Stimulated activated CD4-positive, alpha-beta T cell treated with anti-CD3 and anti-CD28 coated beads, TNF-alpha, amount 100 ng/mL, for 1 hour (primary cell): Measurements from ENCODE around the gene TOR2A.
"Not testable (repeated sequence)": the region's sequence is repeated elsewhere in the genome, so short reads cannot be mapped to it uniquely, and the experiment has no call there.

ENCODE experiments used
- DNase-seq, 3 donors: peaks; one replicate each; pipeline ENCODE4 v3.0.0-alpha.2; 2020; ENCODE audit warnings: low read depth in 3 of 3, low spot score in 1 of 3

Gene TOR2A

DNA sequence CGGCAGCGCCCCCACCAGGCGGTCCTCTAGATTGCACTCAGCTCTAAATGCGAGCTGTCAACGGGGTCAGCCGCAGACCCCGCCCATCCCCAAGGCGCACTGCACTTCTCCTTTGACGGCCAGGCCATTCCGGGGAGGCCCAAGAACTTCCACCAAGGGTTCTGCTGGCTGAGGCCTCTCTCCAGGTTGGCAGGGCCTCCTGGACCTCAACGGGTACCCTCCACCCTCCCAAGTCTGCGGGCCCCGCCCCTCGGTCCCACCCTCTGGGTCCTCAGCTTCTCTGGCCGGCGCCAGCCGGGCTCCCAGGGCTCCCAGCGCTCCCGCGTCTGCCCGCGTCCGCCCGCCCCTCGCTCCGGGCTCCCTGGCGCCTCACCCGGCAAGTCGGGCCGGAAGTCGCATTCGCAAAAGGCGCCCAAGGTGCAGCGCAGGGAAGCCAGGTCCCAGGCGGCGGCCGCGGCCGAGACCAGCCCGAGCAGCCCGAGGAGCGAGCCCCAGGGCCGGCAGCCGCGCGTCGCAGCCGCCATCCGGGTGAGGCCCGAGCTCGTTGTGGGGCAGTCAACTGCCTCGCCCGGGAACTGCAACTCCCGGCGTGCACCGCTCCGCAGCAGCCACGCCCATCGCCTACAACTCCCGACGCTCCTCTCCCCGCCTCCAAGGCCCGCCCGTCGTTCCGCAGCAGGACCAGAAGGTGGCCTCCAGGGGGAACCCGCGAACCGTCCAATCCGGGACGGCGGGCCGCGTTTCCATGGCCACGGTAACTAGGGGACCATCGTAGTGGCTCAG, at the start of gene TOR2A:
Gene TOR2A (minus strand): TSS at position 548 of the 783 bp plus-strand sequence. CDS start 24 bp downstream, at position 524.
- DNase-seq = peak; percentile 95 to 96 (median 95)

DNA sequence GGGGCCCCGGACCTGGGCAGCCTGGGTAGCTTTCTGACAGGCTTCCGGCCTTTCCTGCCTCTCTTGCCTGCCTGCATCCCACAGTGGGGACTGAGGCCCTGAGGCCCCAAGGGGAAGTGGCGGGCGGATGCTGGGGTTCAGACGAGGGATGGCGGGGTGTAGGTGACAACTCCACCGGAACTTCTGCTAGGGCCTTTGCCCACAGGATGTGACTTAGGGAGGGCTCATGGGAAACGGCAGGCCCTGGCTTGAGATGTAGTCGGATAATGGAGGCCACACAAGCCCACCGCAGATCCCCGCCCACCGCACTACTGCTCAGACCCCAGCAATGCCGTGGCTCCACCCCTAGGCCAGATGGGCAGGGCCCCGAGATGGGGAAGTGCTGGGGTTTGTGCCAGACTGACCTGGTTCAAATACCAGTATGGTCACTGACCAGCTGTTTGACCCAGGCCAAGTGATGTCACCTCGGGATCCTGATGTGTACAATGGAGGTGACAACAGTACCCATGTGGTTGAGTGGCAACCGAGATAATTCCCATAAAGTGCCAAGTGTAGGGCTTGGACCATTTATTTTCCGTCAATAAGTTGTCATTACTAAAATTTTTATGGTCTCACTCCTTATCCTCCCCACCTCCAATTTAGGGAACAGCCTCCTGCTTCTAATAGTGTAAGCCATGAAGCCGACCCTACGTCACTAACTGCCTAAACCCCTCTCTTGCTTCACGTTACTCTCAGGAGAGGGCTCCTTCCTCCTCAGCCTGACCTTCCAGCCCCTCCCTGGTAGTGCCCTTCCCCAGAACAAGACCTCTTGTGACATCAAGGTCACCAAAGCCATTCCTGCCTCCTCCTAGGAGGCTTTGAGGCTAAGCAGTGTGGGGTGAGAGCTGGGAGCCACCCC, 48.3 kb upstream of the TOR2A start:
- peak in 1 of 3 donors; percentile 41 for DNase-seq

DNA sequence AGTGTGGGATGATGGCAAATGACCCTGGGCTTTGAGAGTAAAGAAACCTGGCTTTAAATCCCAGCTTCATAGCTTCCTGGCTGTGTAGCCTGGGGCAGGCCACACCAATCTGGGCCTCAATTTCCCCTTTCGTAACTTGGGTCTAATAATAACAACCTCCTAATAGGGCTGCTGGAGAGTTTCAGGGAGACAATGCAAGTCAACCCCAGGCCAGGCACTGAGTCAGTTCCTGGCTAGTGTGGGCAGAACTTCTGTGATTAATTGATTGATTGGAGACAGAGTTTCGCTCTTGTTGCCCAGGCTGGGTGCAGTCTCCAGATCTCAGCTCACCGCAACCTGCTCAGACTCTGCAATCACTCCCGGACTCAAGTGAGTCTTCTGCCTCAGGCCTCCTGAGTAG, 46.7 kb upstream of the TOR2A start:
- no peak for DNase-seq

DNA sequence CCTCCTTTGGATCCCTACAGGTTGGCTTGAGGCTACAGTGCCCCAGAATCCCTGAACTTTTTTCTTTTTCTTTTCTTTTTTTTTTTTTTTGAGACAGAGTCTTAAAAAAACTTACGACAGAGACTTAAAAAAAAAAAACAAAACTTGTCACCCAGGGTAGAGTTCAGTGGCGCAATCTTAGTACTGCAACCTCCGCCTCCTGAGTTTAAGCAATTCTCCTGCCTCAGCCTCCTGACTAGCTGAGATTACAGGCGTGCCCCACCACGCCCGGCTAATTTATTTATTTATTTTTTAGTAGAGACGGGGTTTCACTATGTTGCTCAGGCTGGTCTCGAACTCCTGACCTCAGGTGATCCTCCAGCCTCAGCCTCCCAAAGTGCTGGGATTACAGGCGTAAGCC, 45.8 kb upstream of the TOR2A start:
- not testable (repeated sequence) for DNase-seq

DNA sequence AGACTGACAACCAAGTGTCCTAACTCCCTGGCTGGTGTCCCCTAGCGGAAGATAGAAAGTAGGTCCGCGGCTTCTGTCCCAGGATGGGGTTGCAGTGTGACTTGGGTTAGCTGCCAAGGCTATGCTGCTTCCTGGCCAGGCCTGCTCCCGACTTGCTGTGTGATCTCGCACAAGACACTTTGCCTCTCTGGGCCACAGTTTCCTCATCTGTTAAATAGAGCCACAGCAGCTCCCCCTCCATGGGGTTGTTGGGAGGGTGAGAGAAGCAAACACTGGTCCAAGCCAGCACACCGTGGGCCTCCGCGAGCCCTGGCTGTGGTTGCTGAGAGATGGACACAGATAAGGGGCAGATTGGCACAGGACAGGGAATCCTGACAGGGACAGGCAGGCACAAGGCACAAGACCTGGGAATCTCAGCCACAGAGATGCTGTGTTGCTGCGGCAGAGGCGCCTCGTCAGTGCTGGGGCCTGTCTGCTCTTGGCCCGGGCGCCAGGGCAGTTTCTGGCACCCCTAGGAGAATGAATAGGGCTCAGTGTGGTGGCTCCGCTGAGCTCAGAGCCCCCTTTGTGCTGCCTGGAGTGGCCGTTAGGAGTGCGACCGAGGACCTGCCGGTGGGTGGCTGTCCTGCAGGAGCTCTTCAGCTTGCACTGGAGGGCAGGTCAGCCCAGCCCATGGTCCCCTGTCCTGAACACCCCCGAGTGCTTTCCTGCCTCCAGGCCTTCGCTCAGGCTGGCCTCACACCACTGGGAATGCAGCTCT, 45.2 kb upstream of the TOR2A start:
- DNase-seq = no peak

DNA sequence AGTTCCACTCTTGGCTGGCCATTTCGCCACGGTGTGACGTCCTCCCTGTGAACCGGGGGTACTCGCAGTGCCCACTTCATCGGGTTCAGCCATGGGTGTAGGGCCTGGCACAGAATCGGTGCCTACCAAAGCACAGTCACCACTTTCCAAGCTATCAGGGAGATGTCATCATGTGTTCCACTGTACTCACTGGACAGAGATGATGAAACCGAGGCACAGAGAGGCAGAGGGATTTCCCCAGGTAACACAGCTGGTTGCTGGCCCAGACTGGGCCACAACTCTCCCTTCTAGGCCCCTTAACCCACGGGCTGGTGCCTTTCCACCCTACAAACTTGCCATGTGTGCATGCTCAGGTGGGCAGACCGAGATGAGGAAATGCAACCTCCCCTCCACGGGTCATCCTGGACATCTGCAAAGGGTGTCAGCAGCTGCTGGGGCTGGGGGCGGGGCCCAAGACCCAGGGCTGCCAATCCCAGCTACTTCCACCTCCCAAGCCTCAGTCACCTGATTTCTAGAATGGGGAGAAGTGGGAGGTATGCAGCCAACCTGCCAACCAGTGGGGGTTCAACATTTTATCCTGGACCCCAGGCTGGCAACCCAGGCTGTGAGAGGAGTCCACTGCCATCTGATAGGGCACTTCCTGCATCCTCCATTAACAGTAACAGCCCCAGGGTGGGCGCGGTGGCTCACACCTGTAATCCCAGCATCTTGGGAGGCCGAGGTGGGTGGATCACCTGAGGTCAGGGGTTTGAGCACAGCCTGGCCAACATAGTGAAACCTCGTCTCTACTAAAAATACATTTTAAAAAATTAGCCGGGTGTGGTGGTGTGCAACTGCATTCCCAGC, 44.3 kb upstream of the TOR2A start:
- DNase-seq = peak in 1 of 3 donors; percentile 47

DNA sequence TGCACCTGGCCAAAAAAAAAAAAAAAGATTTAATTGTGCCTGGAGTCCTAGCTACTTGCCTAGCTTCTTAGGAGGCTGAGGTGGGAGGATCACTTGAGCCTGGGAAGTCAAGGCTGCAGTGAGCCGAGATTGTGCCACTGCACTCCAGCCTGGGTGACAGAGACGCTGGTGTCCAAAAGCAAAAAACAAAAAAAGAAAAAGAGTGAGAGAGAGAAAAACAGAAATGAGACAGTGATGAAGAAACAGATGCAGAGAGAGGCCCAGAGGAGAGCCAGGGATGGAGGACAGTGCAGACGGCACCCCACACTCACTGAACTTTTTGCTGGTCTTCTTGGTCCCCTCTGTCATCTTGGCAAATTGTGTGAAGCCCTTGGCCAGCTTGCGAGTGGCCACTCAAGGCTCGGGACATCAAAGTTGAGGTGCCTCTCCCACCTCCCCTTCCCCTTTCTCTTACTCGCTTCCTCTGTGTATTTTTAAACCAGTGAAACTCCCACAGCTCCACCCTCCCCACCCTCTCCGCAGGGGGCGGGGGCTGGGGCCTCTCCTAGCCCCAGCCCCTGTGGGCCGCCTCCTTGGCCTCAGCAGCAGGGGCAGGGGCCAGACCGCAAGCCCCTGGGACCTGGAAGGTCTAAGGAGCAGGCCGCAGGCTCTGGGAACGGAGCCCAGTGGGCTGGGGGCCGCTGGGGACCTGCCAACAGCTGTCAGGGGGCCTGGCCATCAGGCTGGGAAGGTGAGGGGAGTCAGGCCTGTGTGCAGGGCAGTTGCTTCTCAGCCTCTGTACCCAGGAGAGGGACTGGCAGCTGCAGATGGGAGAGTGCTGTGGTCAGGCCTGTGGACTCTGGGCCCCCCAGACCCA, 43.4 kb upstream of the TOR2A start, which contains the start of gene SH2D3C:
Gene SH2D3C (minus strand): TSS at position 387 of the 856 bp plus-strand sequence. CDS start 39 bp downstream, at position 348.
- DNase-seq = peak in 1 of 3 donors; percentile 39

DNA sequence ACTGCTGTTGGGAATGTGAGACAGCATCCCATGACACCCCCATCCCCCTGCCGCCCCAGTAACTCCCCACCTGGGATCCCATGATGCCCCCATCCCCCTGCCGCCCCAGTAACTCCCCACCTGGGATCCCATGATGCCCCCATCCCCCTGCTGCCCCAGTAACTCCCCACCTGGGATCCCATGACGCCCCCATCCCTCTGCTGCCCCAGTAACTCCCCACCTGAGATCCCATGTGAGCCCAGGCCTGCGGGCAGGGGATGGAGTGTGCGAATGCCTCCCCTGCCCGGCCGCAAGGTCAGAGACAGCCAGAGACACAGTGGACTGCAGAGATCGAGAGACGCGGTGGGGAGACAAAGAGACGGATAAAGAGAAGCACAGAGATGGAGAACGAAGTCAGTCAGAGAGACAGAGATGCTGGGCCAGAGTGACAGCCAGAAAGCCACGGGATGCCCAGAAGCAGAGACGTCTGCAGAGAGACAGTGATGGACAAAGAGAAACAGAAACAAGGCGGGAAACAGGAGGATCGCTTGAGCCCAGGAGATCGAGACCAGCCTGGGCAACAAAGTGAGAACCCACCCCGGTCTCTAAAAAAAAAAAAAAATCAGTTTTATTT, 42.4 kb upstream of the TOR2A start:
- no peak for DNase-seq

DNA sequence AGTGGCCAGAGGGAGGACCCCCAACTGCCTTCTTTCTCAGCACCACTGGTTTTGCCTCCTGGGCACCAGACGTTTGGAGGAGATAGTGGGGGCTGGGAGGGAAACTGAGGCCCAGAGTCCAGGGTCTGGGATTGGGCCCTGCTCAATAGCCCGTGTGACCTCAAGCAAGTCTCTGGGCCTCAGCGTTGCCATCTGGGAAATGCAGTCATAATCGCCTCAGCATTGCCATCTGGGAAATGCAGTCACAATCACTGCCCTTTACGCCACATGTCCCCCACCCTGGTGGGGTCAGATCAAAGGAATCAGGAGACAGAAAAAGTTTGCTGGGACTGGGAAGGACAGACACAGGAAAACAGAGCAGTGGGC, 41.8 kb upstream of the TOR2A start:
- DNase-seq = no peak

DNA sequence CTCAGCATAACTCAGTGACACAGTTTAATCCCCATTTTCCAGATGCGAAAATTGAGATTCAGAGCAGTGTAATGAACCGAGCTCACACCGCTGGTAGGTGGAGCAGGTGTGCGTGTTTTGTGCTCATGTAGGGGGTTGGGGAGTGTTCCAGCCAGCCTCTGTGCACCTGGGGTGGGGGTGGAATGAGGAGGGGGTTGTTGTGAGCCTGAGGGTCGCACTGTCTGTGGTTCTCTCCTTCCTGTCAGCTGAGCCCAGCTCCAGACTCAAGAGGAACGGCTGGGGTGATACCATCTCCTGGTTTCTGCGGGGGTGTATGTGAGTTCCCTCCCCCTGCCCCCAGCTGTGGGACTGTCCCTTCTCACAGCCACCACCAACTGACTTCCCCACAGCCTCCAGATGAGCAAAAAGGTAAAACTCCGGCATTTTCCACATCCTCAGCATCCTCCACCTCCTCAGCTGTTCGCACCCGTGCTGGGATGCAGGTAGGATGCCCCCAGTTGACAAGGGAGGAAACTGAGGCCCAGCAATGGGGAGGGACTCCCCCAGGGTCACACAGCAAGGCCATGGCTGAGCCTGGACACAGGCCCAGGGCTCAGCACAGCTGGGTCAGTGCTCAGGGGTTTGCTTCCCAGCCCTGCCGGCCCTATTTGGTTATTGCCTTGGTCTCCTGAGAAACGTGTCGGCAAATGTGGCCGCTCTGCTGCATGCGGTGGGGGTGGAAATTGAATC, 41.3 kb upstream of the TOR2A start:
- DNase-seq = peak; percentile 45 to 68 (median 67)

DNA sequence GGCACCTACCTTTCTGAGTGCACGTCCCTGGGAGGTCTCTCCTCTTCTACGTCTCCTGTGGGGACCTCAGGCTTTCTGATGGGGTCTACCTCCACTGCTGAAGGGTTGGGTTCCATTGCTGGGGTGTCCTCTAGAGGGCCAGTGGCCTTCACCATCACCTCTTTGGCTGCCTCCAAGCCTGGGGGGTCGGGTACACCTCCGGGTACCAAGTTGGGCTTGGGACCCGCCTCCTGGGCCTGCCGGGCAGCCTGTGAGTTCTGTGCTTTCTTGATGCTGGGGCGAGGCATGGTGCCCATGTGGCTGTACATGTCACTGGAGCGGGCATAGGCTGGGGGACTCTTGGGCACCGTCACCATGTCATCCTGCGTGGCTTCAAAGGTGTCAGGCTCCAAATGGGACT, 38.9 kb upstream of the TOR2A start:
- DNase-seq = no peak

DNA sequence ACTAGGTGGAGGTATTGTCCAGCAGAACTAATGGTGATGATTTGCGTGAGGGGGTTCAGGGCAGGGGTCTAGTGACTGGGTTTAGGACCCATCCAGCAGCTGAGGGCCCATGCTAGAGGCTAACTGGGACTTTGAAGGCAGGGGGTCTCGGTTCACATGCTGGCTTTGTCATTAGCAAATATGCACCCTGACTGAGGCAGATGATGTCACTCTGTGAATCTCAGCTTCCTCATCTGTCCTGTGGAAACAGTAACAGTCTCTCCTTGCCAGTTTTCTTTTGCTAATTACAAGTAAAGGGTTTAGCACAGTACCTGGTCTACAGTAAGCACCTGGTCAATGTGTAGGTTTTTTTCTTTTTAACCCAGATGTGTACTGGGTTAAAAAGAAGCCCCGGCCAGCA, 38.2 kb upstream of the TOR2A start:
- DNase-seq = no peak

DNA sequence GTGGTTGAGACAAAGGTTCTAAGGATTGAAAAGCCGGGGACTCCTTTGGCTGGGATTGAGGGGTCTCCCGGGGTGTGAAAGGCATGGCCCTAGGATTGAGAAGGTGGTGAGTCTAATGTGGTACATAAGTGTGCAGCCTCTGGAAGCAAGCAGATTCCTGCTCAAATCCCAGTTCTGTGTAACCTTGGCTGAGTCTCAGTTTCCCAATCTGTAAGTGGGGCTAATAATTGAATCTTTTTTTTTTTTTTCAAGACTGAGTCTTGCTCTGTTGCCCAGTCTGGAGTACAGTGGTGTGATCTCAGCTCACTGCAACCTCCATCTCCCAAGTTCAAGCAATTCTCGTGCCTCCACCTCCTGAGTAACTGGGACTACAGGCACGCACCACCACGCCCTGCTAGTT, 37.5 kb upstream of the TOR2A start:
- no peak for DNase-seq

DNA sequence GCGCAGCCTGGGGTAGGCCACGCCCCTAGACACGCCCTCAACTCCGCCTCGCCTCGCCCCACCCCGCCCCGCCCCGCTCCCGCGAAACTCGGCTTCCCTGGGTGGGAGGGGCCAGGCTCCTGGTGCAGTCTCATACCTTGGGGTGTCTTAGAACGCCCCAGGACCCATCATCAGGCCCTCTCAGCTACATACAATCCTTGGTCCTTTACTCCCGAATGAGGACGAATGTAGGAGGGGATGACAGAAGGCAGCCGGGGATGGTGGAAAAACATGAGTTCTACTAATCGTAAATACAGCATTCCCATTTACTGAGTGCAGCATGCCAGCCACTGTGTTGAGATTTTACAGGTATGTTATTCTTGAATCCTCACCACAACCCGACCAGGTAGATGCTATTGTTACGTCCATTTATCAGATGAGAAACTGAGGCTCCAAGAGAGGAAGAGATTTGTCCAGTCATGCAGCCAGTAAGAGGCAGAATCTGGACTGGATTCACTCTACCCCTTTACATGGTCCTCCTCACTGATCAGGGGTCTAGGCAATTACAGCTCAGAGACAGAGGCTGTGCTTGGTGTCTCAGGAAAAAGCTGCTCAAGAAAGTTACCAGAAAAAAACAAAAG, 36.6 kb upstream of the TOR2A start:
- DNase-seq = no peak

DNA sequence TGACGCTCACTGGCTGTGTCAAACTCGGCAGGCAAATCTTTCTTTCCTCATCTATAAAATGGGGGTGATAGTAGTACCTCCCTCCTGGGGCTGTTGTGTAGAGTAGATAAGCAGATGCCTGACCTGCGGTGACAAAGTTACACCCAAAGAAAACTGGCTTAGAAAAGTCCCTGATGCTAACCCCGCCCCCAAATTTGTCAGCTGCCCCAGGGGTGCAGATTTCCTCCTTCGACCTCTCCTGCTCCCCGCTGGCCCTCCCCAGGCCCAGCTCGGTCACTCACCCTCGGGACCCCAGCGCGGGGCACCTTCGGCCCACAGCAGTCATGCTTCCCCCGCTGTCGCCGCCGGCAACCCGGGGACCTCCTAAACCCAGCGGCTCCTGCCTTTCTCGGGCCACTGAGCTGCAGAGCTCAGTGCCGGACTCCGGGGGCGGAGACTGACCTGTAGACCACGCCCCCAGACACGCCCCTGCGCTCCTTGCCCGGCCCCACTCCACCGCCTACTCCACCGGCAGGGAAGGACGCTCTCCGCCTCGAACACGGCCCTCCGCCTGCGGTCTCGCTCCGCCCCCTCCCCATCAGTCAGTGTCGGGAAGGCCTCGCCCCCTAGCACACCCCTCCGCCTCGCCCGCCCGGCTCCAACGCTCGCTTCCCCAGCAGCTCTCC, 35.9 kb upstream of the TOR2A start:
- peak; percentile 90 to 96 (median 95) for DNase-seq

DNA sequence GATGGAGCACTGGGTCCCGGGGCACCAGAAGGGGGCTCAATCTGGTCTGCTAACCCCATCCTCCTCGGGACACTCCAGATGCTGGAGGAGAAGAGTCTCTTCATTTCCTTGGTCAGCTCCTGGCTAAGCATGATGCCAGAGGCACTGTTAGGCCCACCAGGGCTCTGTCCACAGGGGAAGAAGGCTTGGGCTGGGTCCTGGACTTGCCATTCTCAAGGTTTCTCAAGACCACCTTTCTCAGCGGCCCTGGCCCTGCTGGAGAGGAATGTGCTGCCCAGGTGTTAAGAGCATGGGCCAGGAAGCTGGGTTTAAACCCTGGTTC, 35.5 kb upstream of the TOR2A start:
- DNase-seq = no peak

DNA sequence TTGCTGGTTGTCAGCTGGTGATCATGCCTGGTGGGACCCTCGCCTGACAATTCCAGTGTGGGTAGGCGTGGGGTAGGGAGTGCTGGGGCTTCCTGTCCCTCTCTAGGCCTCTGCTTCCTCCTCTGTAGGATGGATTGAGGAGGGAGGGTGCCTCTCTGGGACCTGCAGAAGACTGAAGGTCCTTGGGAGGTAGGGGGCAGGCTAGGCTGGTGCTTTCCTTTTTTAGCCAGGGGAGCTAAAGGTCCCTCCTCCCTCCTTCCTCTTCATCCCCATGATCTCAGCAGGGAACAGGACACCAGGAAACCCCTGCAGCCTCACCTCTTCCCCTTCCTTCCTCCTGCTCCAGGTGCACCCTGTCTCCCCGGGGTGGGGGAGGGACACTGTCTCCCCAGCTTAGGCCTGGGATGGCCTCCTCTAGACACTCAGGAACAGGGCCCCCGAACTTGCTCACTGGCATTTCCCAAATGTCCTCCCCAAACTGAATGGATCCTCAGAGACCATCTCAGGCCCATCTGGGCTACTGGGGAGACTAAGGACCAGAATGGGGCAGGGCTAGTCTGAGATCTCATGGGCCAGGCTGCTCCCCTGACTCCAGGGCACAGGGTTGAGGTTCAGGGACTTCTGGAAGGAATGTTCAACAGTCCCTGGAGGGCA, 35.0 kb upstream of the TOR2A start:
- DNase-seq = no peak
